Measurements from ENCODE around the gene CCDC18. TPM values are rescaled to one million over a fixed set of nuclear protein-coding genes. Genes with fewer than 3 reads are reported as not detected.

Gene CCDC18
- total RNA-seq, 1 experiment from 2014 or later = 7.1 TPM

GRCh38 chr1:93186667-93187066 is 6.1 kb downstream of the CCDC18 start:
- Mint-ChIP-seq H3K9me3 (ENCODE audit: unreplicated experiment) (no peaks in the 10 kb centered on the region), H3K4me1 (ENCODE audit: low read depth, unreplicated experiment) (no peaks in the 10 kb centered on the region), H3K4me3 (ENCODE audit: unreplicated experiment) (no peak overlapping the region), H3K27me3 (ENCODE audit: insufficient read depth, unreplicated experiment) (no peaks in the 10 kb centered on the region), H3K27ac (ENCODE audit: unreplicated experiment) (no peak overlapping the region), H3K36me3 (ENCODE audit: insufficient read depth, unreplicated experiment) (peaks cover 15% of the 10 kb centered on the region)
- Histone ChIP-seq H3K4me1 (no peaks in the 10 kb centered on the region), H3K27me3 (replicated peaks; ENCODE audit: control insufficient read depth, insufficient read depth, low read length) (no peaks in the 10 kb centered on the region), H3K36me3 (ENCODE audit: control insufficient read depth, insufficient read depth, low read length) (no peaks in the 10 kb centered on the region), H3K9me3 (no peaks in the 10 kb centered on the region), H3K4me3 (ENCODE audit: low read depth, low read length) (no peak overlapping the region)
- DNase-seq = no peak
- POLR2A ChIA-PET = no interaction called here
- TF ChIP-seq, protein P1, sequence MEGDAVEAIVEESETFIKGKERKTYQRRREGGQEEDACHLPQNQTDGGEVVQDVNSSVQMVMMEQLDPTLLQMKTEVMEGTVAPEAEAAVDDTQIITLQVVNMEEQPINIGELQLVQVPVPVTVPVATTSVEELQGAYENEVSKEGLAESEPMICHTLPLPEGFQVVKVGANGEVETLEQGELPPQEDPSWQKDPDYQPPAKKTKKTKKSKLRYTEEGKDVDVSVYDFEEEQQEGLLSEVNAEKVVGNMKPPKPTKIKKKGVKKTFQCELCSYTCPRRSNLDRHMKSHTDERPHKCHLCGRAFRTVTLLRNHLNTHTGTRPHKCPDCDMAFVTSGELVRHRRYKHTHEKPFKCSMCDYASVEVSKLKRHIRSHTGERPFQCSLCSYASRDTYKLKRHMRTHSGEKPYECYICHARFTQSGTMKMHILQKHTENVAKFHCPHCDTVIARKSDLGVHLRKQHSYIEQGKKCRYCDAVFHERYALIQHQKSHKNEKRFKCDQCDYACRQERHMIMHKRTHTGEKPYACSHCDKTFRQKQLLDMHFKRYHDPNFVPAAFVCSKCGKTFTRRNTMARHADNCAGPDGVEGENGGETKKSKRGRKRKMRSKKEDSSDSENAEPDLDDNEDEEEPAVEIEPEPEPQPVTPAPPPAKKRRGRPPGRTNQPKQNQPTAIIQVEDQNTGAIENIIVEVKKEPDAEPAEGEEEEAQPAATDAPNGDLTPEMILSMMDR (IDR thresholded peaks at IDR 0.05; ENCODE audit: insufficient read depth in 1 of 2, low read depth in 1 of 2, low read length in 1 of 2, severe bottlenecking in 1 of 2, unreplicated experiment in 1 of 2) = no peak
- CTCF ChIA-PET = no interaction called here
- intact Hi-C loops (cut with micrococcal nuclease; ENCODE audit: unreplicated experiment) = no loop called here
- BruUV-seq (replicated peaks) = no TSS peak

DNA sequence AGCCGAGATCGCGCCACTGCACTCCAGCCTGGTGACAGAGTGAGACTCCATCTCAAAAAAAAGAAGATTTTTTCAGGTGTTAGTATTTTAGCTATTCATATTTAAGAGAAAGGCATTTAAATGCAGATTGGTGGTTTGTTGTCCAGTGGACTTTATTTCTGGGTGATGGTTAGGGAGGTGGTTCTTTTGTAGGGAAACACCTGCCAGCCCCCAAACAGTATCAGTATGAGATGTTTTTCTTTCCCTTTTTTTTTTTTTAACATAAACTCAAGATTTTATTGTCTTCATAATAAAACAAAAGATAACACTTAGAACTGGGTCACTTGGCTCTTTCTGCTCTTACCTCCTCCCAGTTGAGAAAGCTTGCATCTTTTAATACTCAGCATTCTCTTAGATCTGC is 9.9 kb downstream of the CCDC18 start:
- Mint-ChIP-seq H3K27me3 (ENCODE audit: insufficient read depth, unreplicated experiment) (no peaks in the 10 kb centered on the region), H3K4me3 (ENCODE audit: unreplicated experiment) (no peak overlapping the region), H3K27ac (ENCODE audit: unreplicated experiment) (no peak overlapping the region), H3K36me3 (ENCODE audit: insufficient read depth, unreplicated experiment) (peaks cover 8% of the 10 kb centered on the region), H3K4me1 (ENCODE audit: low read depth, unreplicated experiment) (no peaks in the 10 kb centered on the region), H3K9me3 (ENCODE audit: unreplicated experiment) (no peaks in the 10 kb centered on the region)
- TF ChIP-seq, protein P1 (IDR thresholded peaks at IDR 0.05; ENCODE audit: insufficient read depth in 1 of 2, low read depth in 1 of 2, low read length in 1 of 2, severe bottlenecking in 1 of 2, unreplicated experiment in 1 of 2) = no peak
- CTCF ChIA-PET = no interaction called here
- no peaks in the 10 kb centered on the region for H3K9me3 ChIP-seq
- intact Hi-C loops (cut with micrococcal nuclease; ENCODE audit: unreplicated experiment) = no loop called here
- POLR2A ChIA-PET = no interaction called here
- no peaks in the 10 kb centered on the region for H3K36me3 ChIP-seq (ENCODE audit: control insufficient read depth, insufficient read depth, low read length)
- H3K4me3 ChIP-seq (ENCODE audit: low read depth, low read length) = no peak overlapping the region
- no peaks in the 10 kb centered on the region for H3K4me1 ChIP-seq
- H3K27me3 ChIP-seq (replicated peaks; ENCODE audit: control insufficient read depth, insufficient read depth, low read length) = no peaks in the 10 kb centered on the region
- BruUV-seq (replicated peaks) = no TSS peak
- DNase-seq = no peak

DNA sequence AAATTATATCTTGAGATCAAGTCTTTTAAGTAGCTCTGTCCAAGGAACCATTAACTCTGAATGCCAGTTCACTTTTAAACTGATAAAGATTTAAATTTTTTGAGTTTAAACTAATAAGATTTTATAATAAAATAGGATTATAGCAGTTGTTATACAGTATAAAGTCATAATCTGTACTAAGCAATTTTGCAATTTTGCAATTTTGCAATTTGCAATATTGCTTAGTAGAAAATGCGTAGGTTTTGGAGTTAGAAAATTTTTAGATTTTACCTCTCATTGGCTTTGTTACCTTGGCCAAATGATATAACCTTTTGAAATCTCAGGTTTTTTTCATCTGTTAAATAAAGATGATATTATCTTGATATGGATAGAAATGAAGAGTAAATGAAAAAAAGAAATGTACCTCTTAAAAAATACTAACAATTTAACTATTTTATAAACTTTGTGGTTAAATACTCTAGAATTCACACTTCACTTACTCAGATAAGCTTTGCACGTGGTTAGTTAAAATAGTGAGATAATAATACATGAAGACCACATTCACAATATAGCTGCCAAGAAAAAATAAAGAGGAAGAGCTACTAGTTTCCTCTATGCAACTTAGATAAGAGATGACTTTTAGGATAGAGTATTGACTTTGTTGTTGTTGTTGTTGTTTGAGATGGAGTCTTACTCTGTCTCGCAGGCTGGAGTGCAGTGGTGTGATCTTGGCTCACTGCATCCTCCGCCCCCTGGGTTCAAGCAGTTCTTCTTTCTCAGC is 13.9 kb downstream of the CCDC18 start:
- POLR2A ChIA-PET = interaction anchor here (0.5 kb wide), 1 partner anchor 17 kb away, joined by 6 read pairs; no protein-coding TSS in a partner anchor
- CTCF ChIA-PET = no interaction called here
- H3K4me1 Mint-ChIP-seq (ENCODE audit: low read depth, unreplicated experiment) = no peaks in the 10 kb centered on the region

More for the DNA sequence above, 13.9 kb downstream of the CCDC18 start:
- TF ChIP-seq, protein P1 (IDR thresholded peaks at IDR 0.05; ENCODE audit: insufficient read depth in 1 of 2, low read depth in 1 of 2, low read length in 1 of 2, severe bottlenecking in 1 of 2, unreplicated experiment in 1 of 2) = no peak
- BruUV-seq (replicated peaks) = no TSS peak
- intact Hi-C loops (cut with micrococcal nuclease; ENCODE audit: unreplicated experiment) = no loop called here
- Histone ChIP-seq H3K36me3 (ENCODE audit: control insufficient read depth, insufficient read depth, low read length) (no peaks in the 10 kb centered on the region), H3K4me3 (ENCODE audit: low read depth, low read length) (no peak overlapping the region), H3K9me3 (no peaks in the 10 kb centered on the region), H3K27me3 (replicated peaks; ENCODE audit: control insufficient read depth, insufficient read depth, low read length) (no peaks in the 10 kb centered on the region), H3K4me1 (no peaks in the 10 kb centered on the region)
- H3K4me3 Mint-ChIP-seq (ENCODE audit: unreplicated experiment) = no peak overlapping the region
- DNase-seq = no peak
- H3K27me3 Mint-ChIP-seq (ENCODE audit: insufficient read depth, unreplicated experiment) = no peaks in the 10 kb centered on the region
- peaks cover 9% of the 10 kb centered on the region for H3K9me3 Mint-ChIP-seq (ENCODE audit: unreplicated experiment)
- H3K27ac Mint-ChIP-seq (ENCODE audit: unreplicated experiment) = no peak overlapping the region
- H3K36me3 Mint-ChIP-seq (ENCODE audit: insufficient read depth, unreplicated experiment) = peaks cover 10% of the 10 kb centered on the region

Data from Caco-2 (cell line).